ENCODE data around the gene KMT2C.

GRCh38 chr7:152477079-152477478 is 41.3 kb upstream of the KMT2C start:
- TF ChIP-seq CTCF (IDR thresholded peaks at IDR 0.05), result no peak
- no peak for TF ChIP-seq POLR2AphosphoS5 (IDR thresholded peaks at IDR 0.05)
- no peak for TF ChIP-seq POLR2A (IDR thresholded peaks at IDR 0.05)
